Esophagus squamous epithelium (tissue), 5 donors: ENCODE measurements around the gene PLD2. TPM values are rescaled to one million over a fixed set of nuclear protein-coding genes. Genes with fewer than 3 reads are reported as not detected.
A peak's percentile ranks its signal among the peaks of the same experiment; 100 is the strongest.

Experiments
- DNase-seq: peaks from one replicate; lab custom pipeline; 2025; lab: John Stamatoyannopoulos, UW
- H3K27ac ChIP-seq, 4 donors: fragments of 200-600 bp; sonication (generic); one replicate each; pipeline ENCODE4 v1.5.1; 2016 to 2019; ENCODE audit warnings: mild to moderate bottlenecking in 1 of 4
- H3K27me3 ChIP-seq, 4 donors: fragments of 200-600 bp; sonication (generic); 1 replicate in 3 of 4; 2 replicates in 1 of 4; pipeline versions ENCODE4 v1.5.1 to v1.6.0; 2017 to 2021; ENCODE audit warnings: antibody characterized with exemption in 1 of 4
- H3K36me3 ChIP-seq, 3 donors: fragments of 200-600 bp; sonication (generic); one replicate each; pipeline ENCODE4 v1.5.1; 2016 to 2019
- H3K4me1 ChIP-seq, 3 donors: fragments of 200-600 bp; sonication (generic); one replicate each; pipeline ENCODE4 v1.5.1; 2017 to 2019
- H3K4me3 ChIP-seq, 4 donors: fragments of 200-600 bp; sonication (generic); 1 replicate in 3 of 4; 2 replicates in 1 of 4; pipeline ENCODE4 v1.5.1; 2016 to 2019; ENCODE audit warnings: mild to moderate bottlenecking in 2 of 4, moderate library complexity in 1 of 4
- H3K9me3 ChIP-seq, 3 donors: fragments of 200-600 bp; sonication (generic); one replicate each; pipeline ENCODE4 v1.5.1; 2016 to 2019
- POLR2A ChIP-seq, 4 donors: fragments of 450-650 bp; IDR thresholded peaks; one replicate each; pipeline ENCODE4 v1.6.1; 2017; ENCODE audit warnings: antibody characterized with exemption in 4 of 4, mild to moderate bottlenecking in 4 of 4, moderate library complexity in 3 of 4
- WGBS, 2 donors: methylation state at CpG; one replicate each; pipeline ENCODE4 v1.1.5; 2018; 5-methylcytosine and 5-hydroxymethylcytosine counted together
- intact Hi-C: fragments of 100-400 bp; cut with DNase I; formaldehyde crosslinking; loops from one replicate; pipeline ENCODE4 v1.15.0; 2022
- total RNA-seq, 4 donors: library from RNA; depleted of rRNA; stranded (reverse); fragments of >200 nt; gene quantifications; one replicate each; pipeline ENCODE4 v1.1.0, GENCODE V29; 2016
- TF ChIP-seq, protein P1 (sequence below), 6 experiments: fragments of 450-650 bp in 4 of 6; fragments of 200-600 bp in 2 of 6; sonication (generic) in 2 of 6; IDR thresholded peaks; one replicate each; pipeline ENCODE4 v1.5.1; 2016 to 2019; ENCODE audit warnings: antibody characterized with exemption in 6 of 6, mild to moderate bottlenecking in 4 of 6, moderate library complexity in 4 of 6
- donor health status: DM: yes; HTN: yes; CAD: no.

The PLD2 gene
- total RNA-seq, 4 donors from 2014 or later = 38.7 to 114 (median 86.7) TPM

DNA sequence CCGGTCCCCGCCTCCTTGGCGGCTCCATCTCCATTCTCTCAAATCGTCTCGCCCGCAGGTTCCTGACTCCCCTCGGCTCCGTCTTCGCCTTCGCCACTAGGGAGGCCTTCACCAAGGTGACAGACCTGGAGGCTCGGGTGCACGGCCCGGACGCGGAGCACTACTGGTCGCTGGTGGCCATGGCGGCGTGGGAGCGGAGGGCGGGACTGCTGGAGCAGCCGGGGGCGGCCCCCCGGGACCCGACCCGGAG, 17.3 kb upstream of the PLD2 start:
- Histone ChIP-seq H3K27me3 (peaks cover 0 to 18% (median 0%) of the 10 kb centered on the region in 4 donors), H3K4me1 (peaks cover 21 to 58% (median 32%) of the 10 kb centered on the region in 3 donors), H3K9me3 (no peaks in the 10 kb centered on the region), H3K36me3 (no peaks in the 10 kb centered on the region), H3K27ac (peak overlapping the region; percentile 95 to 99 (median 96)), H3K4me3 (peak overlapping the region; percentile 44 to 89 (median 67))
- TF ChIP-seq, protein P1, sequence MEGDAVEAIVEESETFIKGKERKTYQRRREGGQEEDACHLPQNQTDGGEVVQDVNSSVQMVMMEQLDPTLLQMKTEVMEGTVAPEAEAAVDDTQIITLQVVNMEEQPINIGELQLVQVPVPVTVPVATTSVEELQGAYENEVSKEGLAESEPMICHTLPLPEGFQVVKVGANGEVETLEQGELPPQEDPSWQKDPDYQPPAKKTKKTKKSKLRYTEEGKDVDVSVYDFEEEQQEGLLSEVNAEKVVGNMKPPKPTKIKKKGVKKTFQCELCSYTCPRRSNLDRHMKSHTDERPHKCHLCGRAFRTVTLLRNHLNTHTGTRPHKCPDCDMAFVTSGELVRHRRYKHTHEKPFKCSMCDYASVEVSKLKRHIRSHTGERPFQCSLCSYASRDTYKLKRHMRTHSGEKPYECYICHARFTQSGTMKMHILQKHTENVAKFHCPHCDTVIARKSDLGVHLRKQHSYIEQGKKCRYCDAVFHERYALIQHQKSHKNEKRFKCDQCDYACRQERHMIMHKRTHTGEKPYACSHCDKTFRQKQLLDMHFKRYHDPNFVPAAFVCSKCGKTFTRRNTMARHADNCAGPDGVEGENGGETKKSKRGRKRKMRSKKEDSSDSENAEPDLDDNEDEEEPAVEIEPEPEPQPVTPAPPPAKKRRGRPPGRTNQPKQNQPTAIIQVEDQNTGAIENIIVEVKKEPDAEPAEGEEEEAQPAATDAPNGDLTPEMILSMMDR (IDR thresholded peaks at IDR 0.05) = no peak
- no peak for TF ChIP-seq POLR2A (IDR thresholded peaks at IDR 0.05)
- WGBS, 2 donors = no CpG with 5 or more reads among the region's 25 CpGs
- intact Hi-C loops = loop anchor here (5.0 kb wide), 2 partner anchors 52 to 98 kb away; partner anchors contain the start of genes CXCL16 and ZMYND15
- no peak for DNase-seq

DNA sequence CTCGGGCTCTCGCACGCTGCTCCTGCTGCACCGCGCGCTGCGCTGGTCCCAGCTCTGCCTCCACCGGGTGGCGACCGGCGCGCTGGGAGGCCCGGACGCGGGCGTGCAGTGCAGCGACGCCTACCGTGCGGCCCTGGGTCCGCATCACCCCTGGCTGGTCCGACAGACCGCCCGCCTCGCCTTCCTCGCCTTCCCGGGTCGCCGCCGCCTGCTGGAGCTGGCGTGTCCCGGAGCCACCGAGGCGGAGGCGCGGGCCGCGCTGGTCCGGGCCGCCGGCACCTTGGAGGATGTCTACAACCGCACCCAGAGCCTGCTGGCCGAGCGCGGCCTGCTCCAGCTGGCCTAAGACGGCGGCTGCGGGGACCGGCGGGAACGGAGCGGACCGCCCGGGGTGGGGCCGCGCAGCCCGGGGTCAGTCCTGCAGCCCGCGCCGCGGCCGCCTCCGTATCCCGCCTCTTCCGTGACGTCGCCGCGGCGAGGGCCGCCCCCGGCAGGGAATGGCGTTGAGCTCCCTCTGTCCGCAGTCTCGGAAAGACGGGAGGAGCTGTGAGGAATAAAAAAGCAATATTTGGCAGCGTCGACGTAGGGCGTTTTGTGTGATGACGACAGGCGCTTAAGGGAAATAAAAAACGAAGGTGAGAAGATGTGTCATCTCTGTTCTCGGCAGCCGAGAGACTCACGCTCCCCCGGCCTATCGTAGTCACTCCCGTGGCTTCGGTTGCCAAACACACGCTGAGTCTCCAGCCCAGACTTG, 16.8 kb upstream of the PLD2 start:
- H3K36me3 ChIP-seq = no peaks in the 10 kb centered on the region
- intact Hi-C loops = loop anchor here (5.0 kb wide), 2 partner anchors 53 to 97 kb away; partner anchors contain the start of genes CXCL16 and ZMYND15
- DNase-seq = peak; percentile 24
- H3K27me3 ChIP-seq = peaks cover 0 to 13% (median 0%) of the 10 kb centered on the region in 4 donors
- H3K9me3 ChIP-seq = no peaks in the 10 kb centered on the region
- 0 to 1% methylated on average over 11 to 14 of the region's 91 CpGs for WGBS, 2 donors
- H3K4me1 ChIP-seq = peaks cover 21 to 56% (median 32%) of the 10 kb centered on the region in 3 donors
- TF ChIP-seq, protein P1 (IDR thresholded peaks at IDR 0.05) = peak; percentile 68 to 94 (median 84)
- peak in 3 of 4 donors; percentile 52 to 90 (median 89) for TF ChIP-seq POLR2A (IDR thresholded peaks at IDR 0.05)
- H3K4me3 ChIP-seq = peak overlapping the region; percentile 44 to 89 (median 67)
- H3K27ac ChIP-seq = peak overlapping the region; percentile 95 to 99 (median 96)

DNA sequence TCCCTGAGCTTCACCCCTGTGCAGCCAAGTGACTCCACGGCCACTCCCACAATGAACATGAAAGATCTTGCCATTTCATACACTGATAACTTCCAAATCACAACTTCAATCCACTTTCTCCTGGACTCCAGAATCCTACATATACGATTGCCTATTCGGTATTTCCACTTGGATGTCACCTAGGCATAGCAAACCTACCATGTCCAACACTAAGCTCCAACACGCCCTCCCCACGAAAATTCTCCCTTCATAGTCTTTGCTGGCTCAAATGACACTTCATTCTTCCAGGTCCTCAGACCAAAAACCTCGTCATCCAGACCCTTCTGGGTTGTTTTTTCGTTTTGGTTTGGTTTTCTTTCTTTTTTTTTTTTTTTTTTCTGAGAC, 16.3 kb upstream of the PLD2 start:
- intact Hi-C loops = no loop called here
- no peaks in the 10 kb centered on the region for H3K36me3 ChIP-seq
- peak overlapping the region; percentile 95 to 99 (median 96) for H3K27ac ChIP-seq
- H3K4me1 ChIP-seq = peaks cover 18 to 55% (median 26%) of the 10 kb centered on the region in 3 donors
- DNase-seq = no peak
- TF ChIP-seq POLR2A (IDR thresholded peaks at IDR 0.05) = no peak
- TF ChIP-seq, protein P1 (IDR thresholded peaks at IDR 0.05) = no peak
- 25 to 36% methylated on average over 7 of the region's 7 CpGs for WGBS, 2 donors
- peaks cover 0 to 8% (median 0%) of the 10 kb centered on the region in 4 donors for H3K27me3 ChIP-seq
- no peaks in the 10 kb centered on the region for H3K9me3 ChIP-seq
- peak overlapping the region; percentile 44 to 89 (median 67) for H3K4me3 ChIP-seq

DNA sequence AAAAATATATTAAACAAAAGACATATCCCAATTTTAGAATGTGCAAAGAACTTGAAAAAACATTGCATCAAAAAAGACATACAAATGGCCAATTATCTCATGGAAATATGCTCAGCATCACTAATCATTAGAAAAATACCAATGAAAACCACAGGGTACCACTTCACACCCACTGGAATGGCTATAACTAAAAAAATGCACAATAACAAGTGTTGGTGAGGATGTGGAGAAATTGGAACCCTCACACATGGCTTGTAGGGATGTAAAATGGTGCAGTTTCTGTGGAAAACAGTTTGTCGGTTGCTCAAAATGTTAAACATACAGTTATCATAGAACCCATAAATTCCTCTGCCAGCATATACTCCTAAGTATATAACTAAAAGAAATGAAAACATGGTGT, 11.8 kb upstream of the PLD2 start:
- 93 to 95% methylated on average over 1 of the region's 1 CpG for WGBS, 2 donors
- Histone ChIP-seq H3K4me1 (peaks cover 4 to 28% (median 8%) of the 10 kb centered on the region in 3 donors), H3K4me3 (no peak overlapping the region), H3K27ac (peak overlapping the region; percentile 82 to 97 (median 88)), H3K9me3 (no peaks in the 10 kb centered on the region), H3K36me3 (peaks cover 0 to 28% (median 8%) of the 10 kb centered on the region in 3 donors), H3K27me3 (no peaks in the 10 kb centered on the region)
- no peak for TF ChIP-seq POLR2A (IDR thresholded peaks at IDR 0.05)
- TF ChIP-seq, protein P1 (IDR thresholded peaks at IDR 0.05) = no peak
- DNase-seq = no peak
- intact Hi-C loops = no loop called here

DNA sequence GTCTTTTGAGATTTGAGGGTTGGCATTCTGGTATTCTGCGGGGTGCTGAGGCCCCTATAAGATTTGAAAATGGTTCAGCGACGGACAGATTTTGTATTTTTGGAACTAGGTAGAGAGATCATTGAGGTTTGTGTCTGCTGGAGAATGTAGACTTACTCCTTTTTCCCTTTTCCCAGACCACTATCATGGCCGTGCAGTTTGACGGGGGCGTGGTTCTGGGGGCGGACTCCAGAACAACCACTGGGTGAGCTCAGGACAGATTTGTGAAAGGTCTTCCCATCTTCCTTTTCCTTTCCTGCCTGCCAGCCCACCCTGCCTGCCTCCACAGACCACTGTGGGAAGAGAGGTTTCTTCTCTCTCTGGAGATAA, 10.4 kb upstream of the PLD2 start:
- H3K4me1 ChIP-seq = peaks cover 4 to 19% (median 8%) of the 10 kb centered on the region in 3 donors
- H3K9me3 ChIP-seq = no peaks in the 10 kb centered on the region
- no peaks in the 10 kb centered on the region for H3K27me3 ChIP-seq
- TF ChIP-seq POLR2A (IDR thresholded peaks at IDR 0.05) = no peak
- TF ChIP-seq, protein P1 (IDR thresholded peaks at IDR 0.05) = no peak
- H3K36me3 ChIP-seq = peaks cover 0 to 28% (median 8%) of the 10 kb centered on the region in 3 donors
- no peak for DNase-seq
- WGBS, 2 donors = 0% methylated on average over 7 of the region's 7 CpGs
- H3K27ac ChIP-seq = peak overlapping the region; percentile 82 to 97 (median 88)
- H3K4me3 ChIP-seq = peak overlapping the region; percentile 76 to 97 (median 90)
- intact Hi-C loops = no loop called here
